Inferior parietal cortex (tissue), 1 donor: ENCODE data around the gene ADSS1.

ENCODE experiments used
- DNase-seq: peaks from one replicate; pipeline ENCODE4 v3.0.0-alpha.2; 2016; ENCODE audit errors: extremely low spot score

ADSS1 gene

GRCh38 chr14:104687601-104688504 is 36.2 kb upstream of the ADSS1 start:
- no peak for DNase-seq

- no peak for DNase-seq
Observed at GRCh38 chr14:104688505-104689108, 35.4 kb upstream of the ADSS1 start.

DNA sequence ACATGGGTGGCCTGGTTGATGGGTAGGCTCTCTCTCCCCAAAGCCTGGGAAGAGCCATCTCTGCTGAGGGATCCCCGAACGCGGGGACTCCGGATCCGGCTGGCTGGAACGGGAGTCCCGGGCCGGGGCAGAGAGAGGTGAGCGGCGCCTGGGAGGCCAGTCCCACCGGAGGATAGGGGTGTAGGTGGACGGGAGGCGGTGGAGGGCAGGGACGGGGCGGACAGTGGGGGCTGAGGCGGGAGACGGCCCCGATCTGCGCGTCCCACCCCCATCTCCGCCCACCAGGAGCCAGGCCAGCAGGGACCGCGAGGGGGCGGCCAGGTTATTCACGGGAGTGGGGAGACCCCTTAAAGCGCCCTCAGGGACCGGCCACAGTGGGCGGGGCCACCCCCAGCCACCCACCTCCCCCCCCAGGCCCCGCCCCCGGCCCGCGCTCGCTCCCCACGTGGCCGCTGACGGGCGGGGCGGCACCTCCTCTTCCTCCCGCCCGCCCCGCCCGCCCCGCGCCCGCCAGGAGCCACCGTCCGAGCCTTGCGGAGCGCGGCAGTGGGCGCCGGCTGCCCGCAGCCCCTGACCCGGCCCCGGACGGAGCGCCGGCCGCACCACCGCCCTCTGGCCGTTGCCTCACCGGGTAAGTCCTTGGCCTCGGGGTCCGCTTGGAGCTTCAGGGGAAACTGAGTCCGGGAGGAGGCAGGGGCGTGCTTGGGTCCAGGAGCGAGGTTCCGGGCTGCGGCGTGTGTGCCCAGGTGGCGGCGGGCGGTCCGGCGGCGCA is 34.7 kb upstream of the ADSS1 start, which contains the start of gene INF2:
Gene INF2, plus strand, starts transcription at position 510 of the 772 bp plus-strand sequence. CDS start 11,748 bp downstream, outside the sequence.
- DNase-seq = no peak

DNA sequence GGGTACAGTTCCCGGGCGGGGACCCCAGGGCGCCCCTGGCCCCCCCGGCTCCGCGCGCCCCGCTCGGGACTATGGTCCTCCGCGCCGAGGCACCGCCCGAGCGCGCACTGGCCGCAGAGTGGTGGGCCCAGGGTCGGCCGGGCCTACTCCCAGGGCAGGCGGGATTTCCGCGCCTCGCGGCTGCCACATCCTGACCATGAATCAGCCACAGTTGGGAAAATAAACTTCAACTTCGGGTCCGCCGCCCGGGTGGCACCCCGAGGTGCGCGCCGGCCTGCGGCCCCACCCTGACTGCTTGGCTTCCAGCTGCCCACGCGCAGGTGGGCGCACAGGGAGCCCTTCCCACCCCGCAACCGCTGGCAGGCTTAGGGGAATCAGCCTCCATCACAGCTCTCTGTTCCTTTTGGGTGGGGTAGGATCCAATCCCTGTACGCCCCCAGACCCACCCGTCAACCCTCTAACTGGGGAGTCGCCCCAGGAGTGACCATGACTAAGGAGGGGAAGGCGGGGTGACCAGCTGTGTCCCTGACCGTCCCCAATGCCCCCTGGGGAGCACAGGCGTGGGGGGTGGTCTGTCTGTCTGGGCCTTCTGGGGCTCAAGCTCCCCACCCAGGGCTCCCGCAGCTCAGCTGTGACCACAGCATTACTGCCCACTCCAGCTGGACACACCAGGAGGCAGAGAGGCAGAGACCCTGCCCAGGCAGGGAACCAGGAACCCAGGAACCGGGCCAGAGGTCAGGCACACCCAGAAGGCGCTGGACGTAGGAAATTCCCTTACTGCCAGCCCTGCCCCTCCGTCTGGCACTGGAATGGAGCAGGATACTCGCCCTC is 33.9 kb upstream of the ADSS1 start:
- no peak for DNase-seq

GRCh38 chr14:104690861-104691455 is 33.1 kb upstream of the ADSS1 start:
- DNase-seq = no peak

GRCh38 chr14:104691546-104692260 is 32.3 kb upstream of the ADSS1 start:
- DNase-seq = no peak

DNA sequence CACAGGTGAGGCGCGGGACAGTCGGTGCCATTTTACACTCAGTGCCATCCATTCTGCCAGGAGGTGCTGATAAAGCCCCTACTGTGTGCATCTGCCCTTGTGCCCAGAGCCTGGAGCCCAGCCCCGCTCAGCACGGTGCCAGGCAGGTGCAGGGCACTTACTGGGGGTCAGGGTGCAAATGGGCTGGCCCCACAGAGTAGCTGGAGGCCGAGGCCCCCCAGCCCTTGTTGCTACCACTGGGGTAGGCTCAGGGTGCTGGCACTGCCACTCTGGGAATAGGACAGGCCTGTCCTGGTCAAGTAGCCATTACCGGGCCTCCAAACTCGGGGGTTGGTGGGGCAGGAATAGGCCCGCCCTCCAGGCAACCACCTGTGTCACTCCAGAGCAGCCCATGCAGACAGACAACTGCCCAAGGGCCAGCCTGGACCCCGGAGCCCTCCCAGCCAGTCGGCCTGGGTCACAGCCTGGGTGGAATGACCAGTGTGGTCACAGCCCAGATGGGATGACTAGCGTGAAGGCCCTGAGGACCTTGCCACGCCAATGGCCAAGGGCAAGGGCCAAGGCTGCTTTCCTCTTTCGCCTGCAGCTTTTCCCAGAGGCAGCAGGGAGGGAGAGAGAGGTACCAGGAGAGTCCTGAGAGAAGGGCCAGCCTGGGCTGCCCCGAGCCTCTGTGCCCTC is 31.6 kb upstream of the ADSS1 start:
- DNase-seq = no peak

DNA sequence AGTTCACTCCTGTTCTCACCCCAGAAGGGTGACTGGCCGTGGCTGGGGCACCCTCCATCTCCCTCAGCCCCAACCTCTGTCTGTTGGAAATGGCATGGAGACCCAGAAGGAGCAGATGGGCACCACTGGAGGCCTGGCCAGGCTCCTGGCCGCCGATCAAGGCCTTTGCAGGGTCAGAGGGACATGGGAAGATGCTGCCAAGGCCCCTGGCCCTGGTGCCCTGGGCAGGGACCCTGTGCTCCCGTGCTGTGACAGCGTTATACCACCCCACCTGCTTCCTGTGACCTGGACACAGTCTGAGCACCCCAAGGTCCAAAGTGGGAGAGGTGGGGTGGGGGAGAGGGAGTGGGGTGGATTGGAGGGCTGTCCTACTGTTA is 31.1 kb upstream of the ADSS1 start:
- DNase-seq = no peak

GRCh38 chr14:104693482-104694431 is 30.3 kb upstream of the ADSS1 start:
- DNase-seq = no peak

GRCh38 chr14:104694475-104694950 is 29.5 kb upstream of the ADSS1 start:
- DNase-seq = peak; percentile 74

DNA sequence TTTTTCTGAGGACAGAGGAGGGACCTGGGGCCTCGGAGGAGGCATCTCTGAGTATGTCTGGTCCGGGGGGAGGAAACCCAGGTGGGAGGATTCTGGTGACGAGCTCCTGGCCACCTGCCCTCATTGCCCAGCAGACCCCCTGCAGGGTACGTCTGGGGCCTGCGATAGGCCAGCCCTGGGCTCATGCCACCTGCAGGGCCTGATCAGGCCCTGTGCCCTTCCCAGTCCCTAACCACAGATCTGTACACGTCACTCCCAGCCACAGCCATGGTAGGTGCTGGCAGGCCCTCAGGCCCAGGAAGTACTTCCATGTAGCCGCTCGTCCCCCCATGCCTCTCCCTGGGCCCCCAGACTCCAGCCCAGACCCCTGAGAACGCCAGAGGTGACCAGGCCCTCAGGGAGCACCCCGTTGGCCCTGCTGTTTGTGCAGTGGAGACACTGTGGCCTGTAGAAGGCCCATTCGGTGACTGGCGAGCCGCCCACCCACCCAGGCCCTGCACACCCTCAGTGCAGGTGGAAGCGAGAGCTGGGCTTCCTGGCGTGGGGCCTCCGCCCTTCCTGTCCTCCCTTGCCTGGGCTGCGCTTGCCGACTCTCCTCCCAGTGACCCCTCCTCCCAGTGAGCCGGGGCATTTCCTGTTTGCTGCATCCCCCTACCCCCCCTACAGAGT is 28.9 kb upstream of the ADSS1 start:
- no peak for DNase-seq

GRCh38 chr14:104695660-104696000 is 28.4 kb upstream of the ADSS1 start:
- DNase-seq = no peak

DNA sequence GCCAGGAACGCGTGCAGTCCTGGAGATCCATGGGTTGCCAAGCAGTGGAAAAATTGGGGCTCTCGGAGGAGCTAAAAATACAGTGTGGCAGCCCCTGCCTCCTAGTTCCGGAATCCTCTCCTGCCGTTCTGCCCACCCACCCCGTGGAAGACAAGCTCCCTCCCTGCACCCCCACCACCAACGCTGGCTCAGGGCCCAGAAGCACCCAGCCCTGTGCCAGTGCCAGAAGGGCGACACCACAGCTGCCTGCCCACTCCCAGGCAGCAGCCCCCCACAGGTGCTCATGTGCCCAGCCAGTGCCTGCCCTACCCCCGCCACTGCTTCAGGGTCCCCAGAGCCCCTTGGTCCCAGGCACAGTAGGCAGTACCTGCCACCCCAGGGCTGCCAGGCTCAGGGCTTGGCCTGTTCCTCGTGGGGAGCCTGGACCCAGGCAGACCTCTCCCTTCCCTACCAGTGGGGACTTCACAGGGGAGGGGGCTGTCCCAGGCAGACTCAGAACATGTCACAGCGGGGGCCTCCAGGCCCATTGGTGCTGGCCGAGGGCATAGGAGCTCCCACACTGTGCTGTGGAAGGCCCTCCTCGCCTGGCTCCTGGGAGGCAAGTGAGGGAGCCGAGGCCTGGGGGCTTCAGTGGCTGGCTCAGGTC is 27.2 kb upstream of the ADSS1 start:
- DNase-seq = no peak

DNA sequence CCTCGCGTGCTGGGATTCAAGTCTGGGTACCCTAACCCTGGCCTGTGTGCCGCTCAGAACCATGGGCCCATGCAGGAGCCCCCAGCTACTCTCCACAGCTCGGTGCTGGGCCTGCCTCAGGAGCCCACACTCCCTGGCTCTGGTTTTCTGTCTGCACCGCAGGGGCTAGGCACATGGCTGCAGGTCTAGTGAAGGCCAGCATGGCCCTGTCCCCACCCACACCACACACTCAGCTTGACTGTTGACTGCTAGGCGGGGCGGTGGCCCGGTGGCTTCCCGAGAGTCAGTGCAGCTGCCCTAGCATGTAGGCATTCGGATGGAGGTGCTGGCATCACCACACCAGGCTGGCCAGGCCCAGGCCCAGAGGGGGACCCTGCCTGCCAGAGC is 26.7 kb upstream of the ADSS1 start:
- no peak for DNase-seq

- DNase-seq = no peak
Observed at GRCh38 chr14:104697892-104698583, 26.0 kb upstream of the ADSS1 start.

DNA sequence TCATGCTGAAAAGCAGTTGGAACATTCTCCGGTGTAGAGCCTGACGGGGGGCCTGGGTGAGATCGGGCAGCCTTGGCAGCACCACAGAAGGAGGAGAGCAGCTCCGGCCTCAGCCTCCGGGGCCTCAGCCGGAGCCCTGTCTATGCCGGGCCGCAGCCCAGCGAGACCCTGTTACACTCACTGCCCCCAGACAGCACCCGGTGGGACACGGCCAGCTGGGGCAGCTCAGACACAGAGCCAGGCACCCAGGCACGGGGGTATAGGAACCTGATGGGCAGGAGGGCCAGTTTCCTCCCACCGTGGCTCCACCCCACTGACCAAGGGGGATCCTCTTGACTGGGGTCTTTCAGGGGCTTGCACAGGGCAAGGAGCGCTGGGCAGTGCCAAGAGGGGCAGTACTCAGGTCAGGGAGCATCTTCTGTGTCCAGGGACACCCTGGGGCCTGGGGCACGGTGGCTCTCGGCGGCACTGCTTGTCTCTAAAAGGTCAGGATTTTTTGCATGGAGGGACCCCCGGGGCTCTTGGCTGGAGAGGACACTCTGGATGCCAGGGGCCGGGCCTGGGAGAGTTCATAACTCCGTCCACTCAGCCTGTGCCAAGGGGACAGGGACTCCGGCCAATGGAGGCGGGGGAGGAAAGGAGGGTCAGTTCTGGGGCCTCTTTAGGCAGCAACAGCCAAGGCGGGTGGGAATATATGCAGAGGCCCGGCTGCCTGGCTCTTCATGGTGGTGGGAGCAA is 25.2 kb upstream of the ADSS1 start:
- no peak for DNase-seq

GRCh38 chr14:104699426-104699748 is 24.6 kb upstream of the ADSS1 start:
- DNase-seq = no peak
